ENCODE measurements around the gene PIK3C3.
A peak's percentile ranks its signal among the peaks of the same experiment; 100 is the strongest.

The PIK3C3 gene

GRCh38 chr18:41954827-41955613, at the start of gene PIK3C3:
Gene PIK3C3 (plus strand): TSS chr18:41955234. CDS start chr18:41955292, 58 bp downstream.
- DNase-seq (ENCODE audit: low read depth in 2 of 2), result peak; percentile 94 to 96

DNA sequence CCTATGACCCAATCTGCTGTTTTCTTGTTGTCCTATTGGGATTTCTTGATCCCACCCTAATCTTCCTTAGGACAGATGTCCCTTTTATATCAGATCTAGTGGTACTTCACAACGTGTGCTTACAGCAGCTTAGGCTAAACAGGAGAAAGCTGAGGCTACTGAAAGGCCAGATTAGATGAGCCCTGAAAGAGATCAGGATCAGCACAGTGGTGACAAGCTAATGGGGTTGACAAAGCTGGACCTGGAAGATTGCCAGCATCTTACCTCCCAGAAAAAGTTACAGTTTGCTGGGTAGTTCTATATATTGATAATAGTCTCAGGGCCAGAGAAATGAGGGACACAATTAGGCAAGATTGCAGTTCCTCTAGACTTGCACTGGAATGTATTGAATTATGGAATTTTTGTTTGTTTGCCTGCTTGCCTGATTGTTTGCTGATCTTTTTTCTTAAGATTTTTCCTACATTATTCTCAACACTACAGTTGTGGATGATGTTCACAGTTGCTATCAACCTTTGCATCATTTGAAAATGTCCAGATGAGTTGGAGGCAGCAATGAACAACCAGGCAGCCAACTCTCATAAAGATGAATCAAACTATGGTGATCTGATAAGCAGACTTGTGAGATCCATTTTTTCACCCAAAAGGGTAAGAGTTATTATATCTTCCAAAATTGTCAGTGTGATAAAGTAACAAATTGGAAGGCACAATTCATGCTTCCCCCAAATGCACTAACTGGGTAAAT, 49.1 kb upstream of the PIK3C3 start:
- DNase-seq (ENCODE audit: low read depth in 2 of 2), result no peak

- no peak for DNase-seq (ENCODE audit: low read depth in 2 of 2)
Measured at GRCh38 chr18:41906528-41907146, 48.4 kb upstream of the PIK3C3 start.

- no peak for DNase-seq (ENCODE audit: low read depth in 2 of 2)
Measured at GRCh38 chr18:41917181-41917580, 37.9 kb upstream of the PIK3C3 start.

GRCh38 chr18:41921770-41922169, 33.3 kb upstream of the PIK3C3 start:
- no peak for DNase-seq (ENCODE audit: low read depth in 2 of 2)

DNA sequence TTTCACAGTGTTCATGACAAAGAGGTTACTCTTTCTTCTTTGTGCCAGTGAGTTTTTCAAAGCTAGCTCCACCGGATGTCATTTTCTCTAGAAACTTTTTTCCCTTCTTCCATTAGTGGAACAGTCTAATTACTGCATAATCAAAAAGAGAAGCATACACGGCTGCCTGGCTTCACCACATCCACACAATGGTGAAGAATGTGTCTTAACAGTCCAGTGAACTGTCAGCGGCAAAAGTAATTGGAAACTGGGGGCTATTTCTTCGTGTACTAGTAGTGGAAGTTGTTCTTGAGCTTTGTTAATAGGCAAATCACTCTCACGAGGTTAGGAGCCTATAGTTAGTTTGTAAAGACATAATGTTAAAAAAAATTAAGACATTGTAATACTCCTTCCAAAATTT, 32.9 kb upstream of the PIK3C3 start:
- DNase-seq (ENCODE audit: low read depth in 2 of 2), result no peak

DNA sequence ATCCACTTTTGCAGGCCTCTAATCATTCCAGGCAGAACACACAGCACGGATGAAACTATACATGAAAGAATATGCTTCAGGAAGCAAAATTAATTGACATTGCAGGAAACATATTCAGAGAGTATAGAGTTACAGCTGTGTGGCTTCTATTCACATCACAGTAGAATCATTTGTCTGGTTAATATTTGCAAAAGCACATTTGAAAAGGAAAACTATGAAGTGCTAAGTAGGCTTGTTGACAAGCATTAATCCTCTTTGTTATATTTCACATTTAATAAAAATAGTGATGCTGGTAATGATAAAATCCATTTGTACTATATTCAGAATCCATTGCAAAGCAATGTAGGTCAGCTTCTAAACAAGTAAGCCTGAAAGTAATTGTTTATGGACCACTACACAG, 32.2 kb upstream of the PIK3C3 start:
- no peak for DNase-seq (ENCODE audit: low read depth in 2 of 2)

DNA sequence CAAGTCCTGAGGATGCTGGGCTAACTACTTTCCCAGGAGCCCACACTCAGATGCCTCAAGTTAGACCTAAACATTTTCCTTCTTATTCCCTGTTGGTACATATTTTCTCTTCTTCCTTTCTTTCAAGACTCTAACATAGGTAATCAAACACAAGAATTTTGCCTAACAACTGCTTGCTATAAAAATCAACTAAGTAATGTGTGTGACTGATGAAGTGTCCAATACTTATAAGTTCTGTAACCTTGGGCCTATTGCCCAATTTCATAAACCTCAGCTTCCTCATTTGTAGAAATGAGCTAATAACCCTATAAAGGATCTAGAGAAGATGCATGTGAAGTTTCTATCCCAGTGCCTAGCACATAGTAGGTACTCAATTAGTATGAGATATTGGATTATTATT, 31.6 kb upstream of the PIK3C3 start:
- DNase-seq (ENCODE audit: low read depth in 2 of 2), result no peak

- no peak for DNase-seq (ENCODE audit: low read depth in 2 of 2)
Measured at GRCh38 chr18:41928581-41928980, 26.5 kb upstream of the PIK3C3 start.

DNA sequence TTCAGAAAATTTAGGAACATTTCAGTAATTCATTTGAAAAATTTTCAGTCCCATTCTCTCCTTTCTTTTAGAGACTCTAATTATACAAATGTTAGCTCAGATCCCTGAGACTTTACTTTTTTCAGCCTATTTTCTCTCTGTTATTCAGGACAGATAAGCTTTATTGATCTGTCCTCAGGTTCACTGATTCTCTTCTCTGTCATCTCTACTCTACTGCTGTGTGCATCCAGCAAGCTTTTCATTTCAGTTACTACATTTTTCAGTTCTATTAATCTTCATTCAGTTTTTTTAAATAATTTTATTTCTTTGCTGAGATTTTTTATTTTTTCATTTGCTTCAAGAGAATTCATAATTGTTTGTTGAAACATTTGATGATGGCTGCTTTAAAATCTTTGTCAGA, 22.1 kb upstream of the PIK3C3 start:
- DNase-seq (ENCODE audit: low read depth in 2 of 2), result no peak

DNA sequence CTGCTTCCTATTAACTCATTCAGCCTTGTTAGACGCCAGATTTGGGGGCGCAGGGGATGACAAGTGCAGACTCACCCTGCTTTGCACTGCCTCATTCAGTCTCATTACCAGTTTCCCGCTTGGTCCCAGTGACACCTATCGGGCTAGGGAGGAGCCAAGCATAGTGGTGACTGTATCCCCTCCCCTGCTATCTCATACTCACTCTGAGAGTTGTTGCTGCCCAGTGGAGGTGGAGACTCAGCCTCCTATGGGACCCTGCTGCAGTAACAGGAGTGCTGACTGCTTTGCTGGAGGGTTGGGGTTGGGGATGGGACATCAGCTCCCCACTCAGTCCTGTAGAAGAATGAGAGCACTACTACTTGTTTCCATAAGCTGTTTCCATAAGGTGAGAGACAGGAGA, 21.3 kb upstream of the PIK3C3 start:
- no peak for DNase-seq (ENCODE audit: low read depth in 2 of 2)

DNA sequence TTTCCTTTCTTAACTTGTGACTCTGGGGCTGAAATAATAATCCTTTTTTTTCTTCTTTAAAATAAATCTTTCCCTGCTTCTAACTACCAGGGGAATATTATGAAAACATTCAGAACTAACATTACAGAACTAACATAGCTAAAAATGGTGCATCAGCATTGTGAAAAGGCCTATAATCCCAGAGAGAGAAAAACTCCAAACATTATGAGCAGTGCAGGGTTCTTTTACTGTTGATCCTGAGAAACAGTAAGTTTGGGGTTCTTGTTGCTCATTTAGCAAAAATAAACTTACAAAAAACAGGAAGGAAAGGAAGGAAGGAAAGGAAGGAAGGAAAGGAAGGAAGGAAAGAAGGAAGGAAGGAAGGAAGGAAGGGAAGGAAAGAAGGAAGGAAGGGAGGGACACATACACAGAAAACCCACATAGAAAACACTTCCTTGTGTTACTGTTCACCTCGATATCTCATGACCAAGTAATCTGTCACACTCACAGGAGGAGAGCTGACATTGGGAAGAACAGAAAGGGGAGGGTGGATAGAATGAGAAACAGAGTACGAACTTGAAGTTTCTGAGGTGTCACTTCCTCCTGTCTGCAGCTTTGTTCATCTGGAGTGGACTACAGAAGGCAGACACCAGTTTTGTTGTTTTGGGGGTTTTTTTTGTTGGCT, 18.4 kb upstream of the PIK3C3 start:
- no peak for DNase-seq (ENCODE audit: low read depth in 2 of 2)

GRCh38 chr18:41938445-41938844, 16.6 kb upstream of the PIK3C3 start:
- DNase-seq (ENCODE audit: low read depth in 2 of 2), result no peak

- DNase-seq (ENCODE audit: low read depth in 2 of 2), result no peak
Measured at GRCh38 chr18:41939326-41939725, 15.7 kb upstream of the PIK3C3 start.

- DNase-seq (ENCODE audit: low read depth in 2 of 2), result no peak
Measured at GRCh38 chr18:41940506-41941215, 14.4 kb upstream of the PIK3C3 start.

DNA sequence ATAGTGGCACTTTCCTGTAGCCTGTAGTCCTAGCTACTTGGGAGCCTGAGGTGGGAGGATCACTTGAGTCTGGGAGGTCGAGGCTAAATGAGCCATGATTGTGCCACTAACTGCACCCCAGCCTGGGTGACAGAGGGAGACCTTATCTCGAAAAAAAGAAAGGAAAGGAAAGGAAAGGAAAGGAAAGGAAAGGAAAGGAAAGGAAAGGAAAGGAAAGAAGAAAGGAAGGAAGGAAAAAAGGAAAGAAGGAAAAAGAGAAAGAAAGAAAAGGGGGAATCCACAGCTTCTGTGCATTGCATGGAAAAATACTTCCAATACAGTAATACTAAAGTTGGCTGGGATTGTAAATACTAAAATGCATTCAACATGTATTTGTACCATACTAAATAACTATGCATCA, 12.8 kb upstream of the PIK3C3 start:
- DNase-seq (ENCODE audit: low read depth in 2 of 2), result no peak

DNA sequence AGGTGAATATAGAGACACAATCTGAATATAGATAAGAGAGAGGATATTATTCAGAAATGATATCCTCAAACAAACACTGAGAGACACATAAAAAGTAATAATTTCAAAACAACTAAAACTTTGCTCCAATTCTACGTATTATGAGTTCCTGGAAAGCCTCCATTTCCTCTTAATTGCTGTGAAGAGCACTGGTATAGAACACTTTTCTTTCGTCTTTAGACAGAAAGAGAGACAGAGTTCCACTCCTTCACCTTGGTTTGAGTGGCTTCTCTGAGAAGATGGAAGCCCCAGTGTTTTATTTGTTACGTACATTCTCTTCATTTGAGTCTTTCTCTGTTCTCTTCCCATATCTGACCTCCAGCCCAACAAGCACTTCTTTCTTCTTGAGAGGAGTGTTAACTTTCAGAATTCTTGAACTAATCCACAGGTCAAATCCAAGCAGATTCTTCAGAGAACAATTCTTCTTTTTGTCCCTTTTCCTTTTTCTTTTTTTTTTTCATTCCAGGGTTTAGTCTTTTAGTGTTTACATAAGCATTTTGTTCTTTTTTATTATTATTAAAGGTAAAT, 6.4 kb upstream of the PIK3C3 start:
- no peak for DNase-seq (ENCODE audit: low read depth in 2 of 2)

- DNase-seq (ENCODE audit: low read depth in 2 of 2), result no peak
Measured at GRCh38 chr18:41949206-41949920, 5.7 kb upstream of the PIK3C3 start.

DNA sequence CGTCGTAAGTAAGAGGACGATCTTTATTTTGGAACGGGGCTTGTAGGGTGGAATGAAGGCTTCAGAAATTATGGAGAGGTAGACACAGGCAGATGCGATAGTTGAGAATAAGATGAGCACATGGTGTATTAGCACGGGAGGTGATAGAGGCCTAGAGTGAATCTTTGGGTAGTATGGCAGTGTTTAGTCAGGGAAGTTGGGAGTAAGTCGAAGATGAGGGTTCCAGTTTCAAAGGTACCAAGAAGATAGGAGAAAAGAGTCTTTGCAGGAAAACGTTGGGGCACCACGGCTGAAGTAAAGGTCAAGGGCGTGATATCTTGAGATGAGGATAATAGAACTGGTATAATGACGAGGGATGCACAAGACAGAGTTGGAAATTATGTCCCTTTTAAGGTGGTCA, 654 bp downstream of the PIK3C3 start:
- DNase-seq (ENCODE audit: low read depth in 2 of 2), result no peak

- DNase-seq (ENCODE audit: low read depth in 2 of 2), result no peak
Measured at GRCh38 chr18:41959045-41959444, 4.0 kb downstream of the PIK3C3 start.

Measured in activated CD8-positive, alpha-beta memory T cell treated with anti-CD3 and anti-CD28 coated beads for 4 hours (primary cell).